PC-3 (cell line): ENCODE results near the gene SERGEF.

Experiments used
- EZH2 ChIP-seq: fragments of 300-600 bp; sonication (generic); IDR thresholded peaks from one replicate; pipeline ENCODE4 v1.6.1; 2017; ENCODE audit warnings: antibody characterized with exemption, mild to moderate bottlenecking, low read length; ENCODE audit not compliant: unreplicated experiment
- EZH2phosphoT487 ChIP-seq: fragments of 300-600 bp; sonication (generic); IDR thresholded peaks from 2 replicates; pipeline ENCODE4 v1.6.1; 2018; ENCODE audit warnings: mild to moderate bottlenecking, antibody characterized with exemption, low read length, borderline replicate concordance
- TF ChIP-seq, protein P1 (sequence below): fragments of 300-600 bp; sonication (generic); conservative IDR thresholded peaks from 2 replicates; pipeline ENCODE4 v1.5.1; 2017; ENCODE audit warnings: antibody characterized with exemption, low read depth, mild to moderate bottlenecking, low read length

DNA sequence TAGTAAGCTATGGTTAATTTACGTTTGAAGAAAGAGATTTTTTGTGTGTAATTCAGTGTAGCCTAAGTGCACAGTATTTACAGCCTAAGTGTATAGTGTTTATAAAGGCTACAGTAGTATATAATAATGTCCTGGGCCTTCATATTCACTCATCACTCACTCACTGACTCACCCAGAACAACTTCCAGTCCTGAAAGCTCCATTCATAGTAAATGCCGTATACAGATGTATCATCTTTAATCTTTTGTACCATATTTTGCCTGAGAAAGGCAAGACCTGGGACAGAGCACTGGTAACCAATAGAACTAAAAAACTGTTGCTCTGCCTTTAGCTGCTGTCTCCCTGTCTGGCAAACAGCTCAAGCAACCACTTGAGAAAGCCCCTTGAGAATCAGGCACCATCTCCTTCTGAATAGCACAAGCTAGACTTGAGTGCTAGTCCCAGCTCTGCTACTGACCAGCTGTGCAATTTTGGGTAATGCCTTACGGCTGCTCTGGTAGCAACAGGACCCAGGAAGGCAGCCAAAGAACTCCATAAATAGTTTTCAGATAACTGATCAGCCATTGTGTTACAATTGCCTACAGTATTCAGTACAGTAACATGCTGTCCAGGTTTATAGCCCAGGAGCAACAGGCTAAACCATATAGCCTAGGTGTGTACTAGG lies 146.9 kb downstream of the SERGEF start:
- TF ChIP-seq, protein P1, sequence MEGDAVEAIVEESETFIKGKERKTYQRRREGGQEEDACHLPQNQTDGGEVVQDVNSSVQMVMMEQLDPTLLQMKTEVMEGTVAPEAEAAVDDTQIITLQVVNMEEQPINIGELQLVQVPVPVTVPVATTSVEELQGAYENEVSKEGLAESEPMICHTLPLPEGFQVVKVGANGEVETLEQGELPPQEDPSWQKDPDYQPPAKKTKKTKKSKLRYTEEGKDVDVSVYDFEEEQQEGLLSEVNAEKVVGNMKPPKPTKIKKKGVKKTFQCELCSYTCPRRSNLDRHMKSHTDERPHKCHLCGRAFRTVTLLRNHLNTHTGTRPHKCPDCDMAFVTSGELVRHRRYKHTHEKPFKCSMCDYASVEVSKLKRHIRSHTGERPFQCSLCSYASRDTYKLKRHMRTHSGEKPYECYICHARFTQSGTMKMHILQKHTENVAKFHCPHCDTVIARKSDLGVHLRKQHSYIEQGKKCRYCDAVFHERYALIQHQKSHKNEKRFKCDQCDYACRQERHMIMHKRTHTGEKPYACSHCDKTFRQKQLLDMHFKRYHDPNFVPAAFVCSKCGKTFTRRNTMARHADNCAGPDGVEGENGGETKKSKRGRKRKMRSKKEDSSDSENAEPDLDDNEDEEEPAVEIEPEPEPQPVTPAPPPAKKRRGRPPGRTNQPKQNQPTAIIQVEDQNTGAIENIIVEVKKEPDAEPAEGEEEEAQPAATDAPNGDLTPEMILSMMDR = no peak
- no peak for TF ChIP-seq EZH2
- TF ChIP-seq EZH2phosphoT487 = no peak
